ENCODE results near the gene APOL6. TPM values are rescaled to one million over a fixed set of nuclear protein-coding genes. Genes with fewer than 3 reads are reported as not detected.

Gene APOL6
- total and polyA plus RNA-seq, 2 of the 13 experiments (the other 11 are each of a cell fraction or from before 2014, with no cell fraction given): 5.2 to 7.5 TPM

- in situ Hi-C loops (cut with HindIII; ENCODE audit: extremely low pct_ligation_motif_present, low pct_unique_long_range_greater_than_20kb) (no loop called here), intact Hi-C loops (cut with micrococcal nuclease; ENCODE audit: unreplicated experiment) (no loop called here)
- Histone ChIP-seq H3K4me1 (ENCODE audit: insufficient read depth, low read length) (no peaks in the 10 kb centered on the region), H4K20me1 (ENCODE audit: insufficient read depth, low read length) (no peaks in the 10 kb centered on the region), H3K4me2 (ENCODE audit: low read depth, low read length) (no peak overlapping the region), H3K9ac (ENCODE audit: insufficient read depth, low read depth, low read length) (no peak overlapping the region), H3K79me2 (ENCODE audit: insufficient read depth, low read length) (no peaks in the 10 kb centered on the region), H3K27me3 (ENCODE audit: control insufficient read depth in 1 of 2, insufficient read depth in 2 of 2, low read length in 2 of 2) (peaks cover 2 to 6% of the 10 kb centered on the region in 2 experiments; a peak in 2 of 5 replicates), H3K9me3 (ENCODE audit: low read length) (no peaks in the 10 kb centered on the region), H3K27ac (ENCODE audit: extremely low read length, insufficient read depth, low read length) (no peak overlapping the region), H3K4me3 (replicated peaks in 1 of 3; ENCODE audit: insufficient read depth in 1 of 3, low read depth in 2 of 3, low read length in 3 of 3) (no peak overlapping the region), H3K36me3 (replicated peaks in 1 of 2; ENCODE audit: control insufficient read depth in 1 of 2, insufficient read depth in 2 of 2, low read length in 2 of 2) (no peaks in the 10 kb centered on the region), H2AFZ (ENCODE audit: low read length) (no peak overlapping the region)
- ChIA-PET POLR2A (no interaction called here), CTCF (ENCODE audit: low intra/inter-chr PET ratio, low total read pairs) (no interaction called here)
- ATAC-seq (no peak), FAIRE-seq (no peak), DNase-seq (ENCODE audit: low spot score) (no peak)
- WGBS (ENCODE audit: low lambda C conversion rate): 92% methylated on average over 4 of the region's 4 CpGs
- TF ChIP-seq KDM2A (CRISPR knock-in tag; IDR thresholded peaks at IDR 0.05; ENCODE audit: borderline replicate concordance, low read depth) (no peak), POGK (CRISPR knock-in tag; conservative IDR thresholded peaks at IDR 0.05) (no peak), ZFP1 (CRISPR knock-in tag; IDR thresholded peaks at IDR 0.05) (no peak), HOXA3 (CRISPR knock-in tag; IDR thresholded peaks at IDR 0.05) (no peak), CBX2 (IDR thresholded peaks at IDR 0.05; ENCODE audit: low read depth, low read length) (no peak), CBX2 (CRISPR knock-in tag; IDR thresholded peaks at IDR 0.05; ENCODE audit: low read depth) (no peak), ISX (CRISPR knock-in tag; conservative IDR thresholded peaks at IDR 0.05) (no peak), ZNF333 (CRISPR knock-in tag; IDR thresholded peaks at IDR 0.05; ENCODE audit: borderline replicate concordance) (no peak), TFAP4 (IDR thresholded peaks at IDR 0.05; ENCODE audit: borderline replicate concordance, low read depth) (no peak), KLF16 (CRISPR knock-in tag; IDR thresholded peaks at IDR 0.05) (no peak), MAX (IDR thresholded peaks at IDR 0.05) (no peak), JDP2 (CRISPR knock-in tag; IDR thresholded peaks at IDR 0.05; ENCODE audit: borderline replicate concordance) (no peak)
- BruUV-seq (replicated peaks): no TSS peak
These were observed 48.9 kb upstream of the APOL6 start for GRCh38 chr22:35599364-35599763.
